Limb (tissue), 2 donors: ENCODE results near the gene ADAT3.

Source experiments
- DNase-seq, 2 donors: peaks; one replicate each; pipeline ENCODE4 v3.0.0-alpha.2; 2016; ENCODE audit errors: extremely low spot score in 2 of 2

Gene ADAT3

DNA sequence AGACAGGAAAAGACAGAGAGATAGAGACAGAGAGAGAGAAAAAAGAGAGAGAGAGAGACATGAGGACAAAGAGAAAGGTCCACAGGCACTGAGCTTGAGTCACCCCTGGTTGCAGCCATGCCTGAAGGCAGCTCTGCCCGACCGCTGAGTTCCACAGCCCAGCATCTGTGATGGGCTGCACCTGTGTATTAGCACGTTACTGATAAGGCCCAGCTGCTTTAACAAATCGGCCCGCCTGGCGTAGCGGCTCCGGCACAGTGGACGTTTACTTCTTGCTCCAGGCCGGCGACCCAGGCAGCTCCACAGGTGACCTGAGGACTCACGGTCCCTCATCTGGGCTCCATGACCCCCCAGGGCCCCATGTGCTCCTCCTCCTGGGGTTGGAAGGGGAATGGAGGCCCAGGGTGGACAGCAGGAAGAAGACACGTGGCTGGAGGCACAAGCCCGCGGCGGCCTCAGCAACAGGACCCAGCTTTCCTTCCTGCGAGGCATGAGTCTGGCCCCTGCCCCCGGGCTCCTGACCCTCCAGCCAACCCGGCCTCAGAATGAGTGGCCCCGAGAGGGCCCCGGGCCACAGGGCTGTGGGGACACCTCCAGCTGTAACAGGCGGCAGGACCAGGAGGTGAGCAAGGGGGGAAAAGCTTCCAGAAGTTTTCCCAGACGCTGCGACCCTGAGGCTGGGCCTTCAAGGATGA lies 31.9 kb downstream of the ADAT3 start:
- DNase-seq: no peak

DNA sequence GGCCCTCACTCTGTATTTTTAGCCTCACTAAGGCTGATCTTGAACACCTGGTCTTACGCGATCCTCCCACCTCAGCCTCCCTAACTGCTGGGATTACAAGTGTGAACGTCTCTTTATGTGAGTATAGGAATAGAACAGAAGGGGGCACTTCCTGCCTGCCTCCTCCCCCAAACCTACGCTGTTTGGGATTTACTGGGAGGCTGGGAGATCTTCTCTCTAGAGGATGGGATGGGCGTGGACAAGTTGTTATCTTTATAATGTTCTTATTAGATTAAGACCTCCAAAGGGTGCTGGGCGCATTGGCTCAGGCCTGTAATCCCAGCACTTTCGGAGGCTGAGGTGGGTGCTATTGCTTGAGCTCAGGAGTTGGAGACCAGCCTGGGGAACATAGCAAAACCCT lies 32.9 kb downstream of the ADAT3 start:
- no peak for DNase-seq

DNA sequence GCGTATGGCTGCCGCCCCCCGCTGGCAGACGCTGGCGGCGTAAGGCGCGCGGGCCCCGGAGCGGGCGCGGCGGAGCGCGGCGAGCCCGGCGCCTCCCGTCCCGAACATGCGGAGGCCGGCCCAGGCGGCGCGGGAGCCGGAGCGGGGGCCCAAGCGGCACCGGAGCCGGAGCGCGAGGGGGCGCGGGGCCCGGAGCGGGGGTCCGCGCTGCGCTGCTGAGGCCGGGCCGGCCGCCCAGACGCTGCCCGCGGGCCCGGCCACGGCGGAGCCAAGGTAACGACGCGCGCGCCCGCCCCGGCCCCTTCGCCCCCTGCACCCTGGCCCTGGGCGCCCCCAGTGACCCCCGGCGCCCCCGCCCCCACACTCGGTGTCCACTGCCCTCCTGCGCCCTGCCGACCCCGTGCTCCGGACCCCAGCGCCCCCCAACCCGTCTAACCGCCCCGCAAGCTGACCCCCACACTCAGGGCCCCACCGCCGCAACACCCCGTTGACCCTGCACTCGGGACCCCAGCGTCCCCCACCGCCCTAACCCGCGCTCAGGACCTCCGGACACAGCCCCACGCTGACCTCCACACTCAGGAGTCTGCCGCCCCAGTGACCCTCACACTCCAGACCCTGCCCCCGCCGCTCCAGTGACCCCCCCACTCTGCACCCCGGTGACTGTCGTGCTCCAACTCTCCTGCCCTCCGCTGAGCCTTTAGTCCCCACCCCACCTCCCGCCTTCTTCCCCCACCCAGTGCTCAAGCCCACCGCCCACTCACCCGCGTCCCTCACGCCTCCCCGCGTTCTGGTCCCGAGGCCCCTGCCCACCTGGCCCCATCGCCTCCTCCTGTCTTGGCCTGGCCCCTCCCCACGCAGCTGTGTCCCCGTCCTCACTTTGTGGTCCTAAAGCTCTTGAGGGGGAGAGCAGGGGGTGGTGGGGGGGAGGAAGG lies 36.2 kb downstream of the ADAT3 start, which contains the start of gene CSNK1G2:
Gene CSNK1G2, plus strand, starts transcription at position 27 of the 932 bp plus-strand sequence. CDS start 28,601 bp downstream, outside the sequence.
- DNase-seq: no peak

DNA sequence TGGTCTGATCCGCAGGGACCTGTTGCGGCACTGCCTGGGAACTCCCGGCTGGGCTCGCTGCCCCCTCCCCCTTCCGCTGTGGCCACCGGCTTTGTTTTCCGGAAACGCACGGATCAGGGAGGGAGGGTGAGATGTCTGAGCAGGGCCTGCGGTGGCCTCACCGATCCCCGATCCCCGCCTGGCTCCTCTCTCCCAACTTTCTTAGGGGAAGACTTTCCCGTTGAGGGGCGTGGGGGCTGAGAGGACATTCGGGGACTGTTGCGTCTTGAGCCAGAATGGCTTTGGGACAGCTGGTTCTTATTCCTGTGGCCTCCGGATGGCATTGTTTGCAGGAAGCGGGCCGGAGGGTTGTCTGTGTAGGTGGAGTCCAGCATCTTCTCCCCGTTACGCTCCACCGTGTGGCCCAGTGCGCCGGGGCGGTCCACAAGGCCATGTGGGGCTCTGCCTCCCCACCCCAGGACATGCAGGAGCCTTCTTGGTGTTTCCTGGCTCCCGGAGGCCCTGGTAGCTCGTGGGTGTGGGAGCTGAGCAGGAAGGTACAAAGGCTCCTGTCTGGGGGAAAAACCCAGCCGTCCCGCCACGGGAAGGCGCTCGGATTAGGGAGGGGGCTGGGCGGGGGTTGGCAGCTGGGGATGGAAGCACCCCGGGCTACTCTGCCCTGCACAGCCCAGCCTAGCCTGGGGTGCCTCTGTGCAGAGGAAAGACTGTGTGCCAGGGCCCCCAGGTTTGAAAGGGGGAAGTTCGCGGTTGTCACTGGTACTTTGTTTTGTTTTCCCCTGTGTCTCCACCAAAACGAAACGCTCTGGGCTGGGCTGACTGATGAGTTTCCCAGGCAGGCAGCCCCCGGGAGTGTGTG lies 37.1 kb downstream of the ADAT3 start:
- DNase-seq: peak; percentile 19 to 77

DNA sequence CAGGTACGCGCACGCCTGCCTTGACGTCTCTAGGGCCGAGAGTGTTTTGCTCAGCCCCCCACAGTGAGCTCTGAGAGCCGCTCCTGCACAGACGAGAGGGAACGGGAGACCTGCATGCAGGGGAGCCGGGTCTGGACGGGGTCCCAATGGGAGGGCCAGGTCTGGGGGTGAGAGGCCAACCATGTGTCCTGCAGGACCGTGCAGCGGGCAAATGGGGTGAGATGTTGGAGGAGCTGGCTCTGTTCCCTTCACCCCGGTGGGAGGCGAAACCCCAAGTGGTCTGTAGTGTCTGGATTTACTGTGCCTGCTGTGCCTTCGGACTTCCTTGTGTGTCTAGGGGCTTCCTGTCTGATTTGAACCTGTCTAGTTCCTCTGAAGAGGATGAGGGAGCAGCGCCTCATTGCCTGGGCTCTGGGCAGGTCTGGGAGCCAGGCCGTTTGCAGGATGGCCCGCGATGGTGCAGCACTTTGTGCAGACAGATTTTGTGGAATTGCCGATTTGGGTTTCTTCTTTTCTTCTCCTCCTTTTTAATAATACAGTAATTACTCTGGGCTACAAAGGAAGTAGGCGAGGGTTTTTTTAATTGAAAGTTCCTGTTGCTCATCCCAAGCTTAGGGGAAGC lies 37.8 kb downstream of the ADAT3 start:
- DNase-seq: no peak

DNA sequence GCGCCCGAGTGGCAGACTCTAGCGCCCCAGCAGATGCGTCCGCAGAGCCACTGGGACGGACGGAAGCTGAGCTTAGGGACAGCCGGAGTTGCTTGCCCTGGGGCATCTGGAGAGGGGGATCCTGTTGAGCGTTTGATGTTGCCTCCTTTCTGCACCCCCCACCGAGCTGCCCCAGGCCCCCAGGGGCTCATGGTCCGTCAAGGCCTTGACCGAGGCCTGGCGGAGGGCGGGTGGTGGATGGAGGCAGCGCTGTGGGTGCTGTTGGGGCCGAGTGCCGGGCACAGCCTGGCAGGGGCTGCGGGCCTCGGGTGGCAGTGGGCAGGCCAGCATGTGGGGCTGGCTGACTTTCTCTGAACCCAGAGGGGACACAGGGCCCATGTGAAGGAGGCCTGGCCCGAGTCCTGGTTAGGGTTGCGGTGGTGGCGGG lies 38.5 kb downstream of the ADAT3 start:
- DNase-seq: no peak

DNA sequence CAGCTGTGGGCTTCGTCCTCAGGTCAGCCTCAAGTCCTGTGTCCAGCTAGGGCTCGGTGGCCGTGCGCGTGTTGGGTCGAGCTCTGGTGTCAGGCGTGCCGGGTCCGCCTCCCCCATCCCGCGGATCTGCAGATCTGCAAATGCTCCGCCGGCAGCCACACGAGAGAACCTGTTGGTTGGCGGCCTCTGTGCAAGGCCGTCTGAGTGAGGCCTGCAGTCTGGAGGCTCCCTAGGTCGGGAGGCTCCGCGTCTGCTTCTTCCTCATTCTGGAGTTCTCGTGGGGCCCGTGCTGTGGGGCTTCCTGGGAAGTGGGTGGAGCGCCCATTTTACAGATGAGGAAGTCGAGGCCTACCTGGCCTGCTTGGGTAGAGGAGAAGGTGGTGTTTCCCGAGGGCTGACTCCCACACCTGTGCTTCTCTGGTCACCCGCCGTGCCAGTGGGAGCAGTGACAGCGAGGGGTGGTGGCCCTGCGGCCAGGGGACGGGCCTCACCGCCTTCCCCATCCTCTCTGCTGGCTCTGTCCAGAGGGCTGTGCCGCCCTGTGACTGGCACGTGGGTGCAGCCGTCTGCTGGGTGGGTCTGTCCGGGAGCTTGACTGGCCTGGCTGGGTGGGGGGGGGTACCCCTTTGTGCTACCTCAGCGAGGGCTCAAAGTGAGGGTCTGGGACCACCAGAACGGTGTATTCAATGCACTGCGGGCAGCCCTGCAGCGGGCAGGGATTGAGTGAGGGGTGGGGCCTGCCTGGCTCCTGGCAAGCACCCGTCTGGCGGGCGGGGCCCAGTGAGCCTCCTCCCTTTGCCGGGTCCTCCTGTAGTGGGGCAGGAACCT lies 39.1 kb downstream of the ADAT3 start:
- DNase-seq: no peak

DNA sequence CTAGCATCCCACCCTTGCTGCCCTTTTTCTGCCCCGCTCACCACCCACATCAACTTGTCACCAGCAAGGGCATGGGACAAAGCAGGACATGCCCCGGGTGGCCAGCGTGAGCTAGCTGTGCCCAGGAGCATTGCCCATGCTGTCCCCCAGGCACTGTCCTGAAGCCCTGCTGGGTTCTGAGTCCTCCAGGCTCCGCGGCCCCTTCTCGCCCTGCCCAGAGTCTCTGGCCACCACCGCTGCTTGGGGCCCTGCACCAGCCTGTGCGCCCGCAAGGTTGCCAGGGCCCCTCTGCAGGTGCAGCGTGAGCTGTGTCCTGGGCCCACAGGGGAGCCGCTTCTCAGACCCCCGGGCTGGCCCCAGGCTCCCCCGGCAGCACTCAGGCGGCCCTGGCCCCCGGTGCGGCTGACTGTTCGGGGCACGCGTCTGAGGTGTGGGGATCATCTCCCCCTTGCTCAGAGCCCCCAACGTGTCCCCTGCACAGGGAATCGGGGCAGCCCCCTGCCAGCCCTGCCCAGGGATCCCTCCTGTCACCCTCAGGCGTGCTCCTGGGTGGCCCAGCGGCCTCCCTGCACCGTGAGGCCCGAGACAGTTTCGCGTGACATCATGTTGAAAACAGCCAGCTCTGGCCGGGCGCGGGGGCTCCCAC lies 39.8 kb downstream of the ADAT3 start:
- no peak for DNase-seq

DNA sequence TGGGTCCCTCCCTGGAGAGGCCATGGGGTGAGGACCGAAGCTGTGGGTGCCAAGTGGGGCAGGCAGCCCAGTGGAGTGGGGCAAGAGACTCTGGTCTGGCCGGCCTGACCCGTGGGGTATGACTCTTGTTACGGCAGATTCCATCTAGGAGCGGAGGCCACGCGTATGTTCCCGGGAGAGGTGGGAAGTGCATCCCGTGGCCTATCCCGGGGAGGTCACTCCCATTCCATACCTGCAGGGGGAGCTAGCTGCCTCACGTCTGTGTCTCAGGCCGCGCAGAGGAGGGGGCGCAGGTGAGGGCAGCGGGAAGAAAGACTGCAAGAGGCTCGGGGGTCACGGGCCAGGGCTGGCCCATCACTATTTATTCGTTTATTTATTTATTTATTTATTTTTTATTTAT lies 40.7 kb downstream of the ADAT3 start:
- peak in 1 of 2 donors; percentile 53 for DNase-seq

DNA sequence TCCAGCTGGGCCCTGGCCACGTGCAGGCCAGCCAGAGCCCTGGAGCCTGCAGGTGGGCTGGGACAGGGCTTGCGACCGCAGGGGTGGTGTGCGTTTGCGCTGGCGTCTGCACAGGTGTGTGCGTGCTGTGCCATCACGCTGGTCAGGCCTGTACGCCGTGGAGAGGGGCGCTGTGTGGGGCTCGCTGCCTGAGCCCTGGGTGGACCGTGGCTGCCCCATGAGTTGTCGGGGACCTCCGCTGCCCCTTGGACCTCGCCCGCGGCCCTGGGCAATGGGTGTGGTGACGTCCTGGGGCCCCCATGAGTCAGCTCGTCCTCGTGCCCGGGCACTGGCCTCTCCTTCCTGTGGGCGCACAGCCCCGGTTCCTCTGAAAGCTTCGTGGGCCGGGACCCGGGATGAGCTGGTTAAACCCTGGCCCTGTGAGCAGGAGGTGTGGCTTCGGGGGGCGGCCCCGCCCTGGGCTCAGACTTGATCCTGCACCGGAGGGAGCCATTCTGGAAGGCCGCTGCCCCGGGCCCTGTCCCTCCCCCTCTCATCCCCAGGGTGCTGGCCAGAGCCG lies 42.5 kb downstream of the ADAT3 start:
- DNase-seq: no peak

DNA sequence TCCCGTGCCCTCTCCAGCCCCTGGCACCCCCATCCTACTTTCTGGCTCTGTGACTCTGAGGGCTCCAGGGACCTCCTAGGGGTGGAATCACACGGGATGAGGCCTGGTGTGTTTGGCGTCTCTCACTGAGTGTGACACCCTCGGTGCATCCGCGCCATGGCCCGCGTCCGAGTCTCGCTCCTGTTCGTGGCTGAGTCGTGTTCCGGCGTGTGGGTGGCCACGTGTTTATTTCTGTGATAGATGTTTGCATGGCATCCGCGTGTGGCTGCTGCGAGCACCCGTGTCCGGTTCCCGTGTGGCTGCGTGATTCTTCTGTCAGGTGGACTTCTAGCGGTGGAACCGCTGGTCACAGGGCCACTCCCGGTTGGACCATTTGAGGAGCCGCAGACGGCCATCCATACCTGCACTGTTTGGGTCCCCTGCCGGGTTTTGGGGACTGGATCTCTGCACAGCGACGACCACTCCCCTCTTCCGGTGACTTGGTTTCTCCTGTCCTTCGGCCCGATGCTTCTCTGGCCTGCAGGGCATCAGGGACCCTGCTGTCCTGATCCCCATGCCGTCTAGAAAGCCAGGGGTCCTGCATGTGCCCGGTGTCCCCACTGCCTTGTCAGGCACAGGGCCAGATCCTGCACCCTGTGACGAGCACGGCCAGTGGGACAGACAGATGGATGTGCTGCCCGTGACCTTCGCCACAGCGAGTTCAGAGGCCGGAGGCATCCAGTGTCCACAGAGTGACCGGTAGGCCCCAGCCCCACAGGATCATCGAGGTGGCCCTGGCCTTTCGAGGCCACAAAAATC lies 44.3 kb downstream of the ADAT3 start:
- DNase-seq: no peak

DNA sequence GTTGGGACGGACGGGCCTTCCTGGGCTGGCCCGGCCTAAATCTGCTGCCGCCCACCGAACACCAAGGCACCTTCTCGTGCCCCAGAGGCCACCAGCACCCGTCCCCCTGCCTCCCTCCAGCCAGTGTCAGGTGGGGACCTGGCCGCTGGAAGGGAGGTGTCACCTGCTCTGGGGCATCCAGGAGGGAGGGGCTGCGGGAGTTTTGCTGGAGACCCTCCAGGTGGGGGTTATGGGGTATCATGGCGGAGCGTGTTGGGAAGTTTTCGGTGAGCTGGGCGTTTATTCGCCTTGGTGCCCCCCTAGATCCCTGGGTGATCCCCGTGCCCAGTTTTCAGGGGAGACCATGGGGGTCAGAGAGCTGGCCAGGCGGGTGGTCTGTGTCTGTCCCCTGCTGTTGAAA lies 45.4 kb downstream of the ADAT3 start:
- DNase-seq: no peak

DNA sequence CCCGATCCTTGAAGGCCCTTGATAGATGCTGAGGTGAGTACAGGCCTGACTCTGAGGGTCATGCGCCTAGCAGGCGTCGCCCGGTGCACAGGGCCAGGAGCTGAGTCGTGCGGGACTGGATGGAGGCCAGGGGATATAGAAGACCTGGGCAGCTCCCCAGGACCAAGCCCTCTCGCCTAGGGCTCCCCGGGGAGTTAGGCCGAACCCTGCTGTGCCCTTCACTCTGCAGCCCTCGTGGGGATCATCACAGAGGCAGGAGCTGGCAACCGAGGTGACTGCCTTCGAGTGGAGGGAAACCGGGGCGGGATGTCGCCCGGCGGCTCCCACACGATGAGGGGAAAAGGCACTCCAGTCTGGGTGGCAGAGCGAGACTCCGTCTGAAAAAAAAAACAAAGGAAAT lies 47.4 kb downstream of the ADAT3 start:
- DNase-seq: no peak

DNA sequence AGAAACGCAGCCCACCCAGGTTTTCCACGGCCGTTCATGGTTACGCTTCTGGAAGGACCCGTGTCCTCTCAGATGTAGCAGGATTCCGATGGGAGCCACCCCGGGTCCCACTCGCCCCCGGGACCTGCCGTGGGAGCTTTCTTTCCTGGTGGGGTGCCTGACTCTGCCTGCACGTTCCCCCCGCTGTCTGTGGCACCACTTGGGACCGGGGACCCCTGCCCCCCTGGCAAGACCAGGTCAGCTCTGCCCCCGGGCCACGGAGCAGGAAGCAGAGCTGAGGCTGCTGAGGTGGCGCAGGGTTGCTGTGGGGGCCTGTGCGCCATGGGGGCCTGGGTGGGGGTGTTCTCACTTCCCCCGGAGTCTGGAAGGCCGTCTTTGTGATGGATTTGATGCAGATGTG lies 47.8 kb downstream of the ADAT3 start:
- no peak for DNase-seq

DNA sequence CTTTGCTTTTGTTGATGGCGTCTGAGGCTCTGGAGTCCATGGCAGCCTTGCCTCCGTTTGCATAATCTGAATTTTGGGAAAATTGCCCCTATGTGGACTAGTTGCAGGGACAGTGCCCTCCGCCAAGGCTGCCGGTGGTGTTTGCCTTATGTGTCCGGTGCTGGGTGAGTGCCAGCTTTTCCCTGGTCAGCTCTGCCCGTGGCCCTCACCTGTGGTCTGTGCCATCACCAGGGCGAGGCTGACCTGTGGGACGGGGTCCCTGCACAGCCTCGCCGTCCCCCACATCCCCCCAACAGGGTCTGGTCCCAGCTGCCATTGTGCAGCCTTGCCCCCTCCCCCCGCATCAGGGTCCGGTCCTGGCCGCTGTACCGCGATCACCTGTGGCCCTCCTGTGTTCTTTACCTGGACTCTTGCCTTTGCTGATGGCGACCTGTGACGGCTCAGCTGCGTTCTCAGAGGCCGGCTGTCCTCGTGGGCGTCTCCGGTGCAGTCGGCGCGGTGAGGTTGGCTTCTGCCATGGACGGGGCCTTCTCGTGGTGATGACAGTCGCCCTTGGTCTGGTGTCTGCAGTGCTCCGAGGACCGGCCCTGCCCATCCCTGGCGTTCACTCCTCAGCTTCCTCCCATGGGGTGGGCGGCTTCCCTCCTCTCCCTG lies 48.4 kb downstream of the ADAT3 start:
- DNase-seq: no peak

DNA sequence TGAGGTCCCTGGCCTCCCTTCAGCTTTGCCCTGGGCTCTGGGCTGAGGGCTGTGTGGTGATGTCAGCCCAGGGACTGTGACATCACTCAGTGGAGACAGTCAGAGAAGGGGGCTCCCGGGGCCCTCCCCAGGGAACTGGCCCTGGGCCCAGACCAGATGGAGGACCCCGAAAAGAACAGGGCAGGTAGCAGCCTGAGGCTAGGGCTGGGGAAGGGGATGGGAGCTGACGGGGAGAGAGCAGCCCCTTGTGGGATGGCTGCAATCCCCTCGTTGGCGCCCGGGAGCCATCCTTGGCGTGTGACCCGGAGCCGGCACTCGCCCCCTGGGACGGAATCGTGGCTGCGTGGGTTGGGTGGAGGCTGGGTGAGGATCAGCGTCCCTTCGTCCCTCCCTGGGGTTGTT lies 49.3 kb downstream of the ADAT3 start:
- no peak for DNase-seq

DNA sequence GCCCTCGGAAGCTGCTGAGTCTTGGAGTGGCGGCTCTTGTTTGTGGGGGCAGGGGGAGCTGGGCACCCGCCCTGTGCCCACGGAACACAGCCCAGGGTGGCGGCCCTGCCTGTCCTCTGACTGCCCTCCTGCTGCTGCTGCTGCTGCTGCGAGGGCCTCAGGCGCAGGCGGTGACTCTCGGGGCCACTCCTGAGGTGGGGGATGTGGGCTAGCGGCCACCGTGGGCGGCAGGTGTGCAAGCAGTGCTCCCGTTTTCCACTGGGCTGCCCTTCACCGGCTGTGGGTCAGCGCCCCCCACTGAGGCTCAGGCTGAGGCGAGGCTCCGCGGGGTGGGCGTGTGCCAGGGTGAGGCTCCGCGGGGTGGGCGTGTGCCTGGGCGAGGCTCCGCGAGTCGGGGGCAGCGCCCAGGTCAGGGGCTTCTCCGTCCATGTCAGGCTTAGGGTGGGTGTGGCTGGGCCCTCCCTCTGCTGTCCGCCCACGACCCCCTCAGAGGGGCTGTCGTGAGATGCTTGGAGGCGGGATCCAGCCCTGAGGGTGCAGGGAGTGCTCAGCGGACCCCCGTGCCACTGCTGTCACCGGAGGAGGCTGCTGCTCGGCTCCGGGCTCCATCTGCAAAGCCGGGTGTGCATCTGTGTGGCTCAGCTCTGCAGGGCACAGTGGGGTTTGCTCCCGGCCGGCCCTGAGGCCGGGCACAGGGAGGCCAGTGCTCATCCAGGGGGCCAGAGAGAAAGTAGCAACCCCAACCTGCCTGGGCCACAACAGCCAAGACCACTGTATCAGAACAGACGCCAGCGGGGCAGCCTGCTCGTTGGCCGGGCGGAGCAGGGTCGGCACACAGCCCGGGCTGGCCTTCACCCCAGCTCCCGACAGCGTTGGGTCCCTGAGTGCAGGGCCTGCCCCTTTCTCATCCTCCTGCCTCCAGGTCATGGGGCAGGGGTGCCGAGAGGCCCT lies 50.2 kb downstream of the ADAT3 start:
- no peak for DNase-seq
